ENCODE results near the gene GALNTL6. TPM values are rescaled to one million over a fixed set of nuclear protein-coding genes. Genes with fewer than 3 reads are reported as not detected.

The GALNTL6 gene
- total and polyA plus RNA-seq, 2 experiments from 2014 or later, result not detected

GRCh38 chr4:171920901-171921300 lies 107.7 kb downstream of the GALNTL6 start:
- Histone ChIP-seq H3K4me3 (no peak overlapping the region), H3K4me1 (ENCODE audit: low read depth) (no peaks in the 10 kb centered on the region), H3K27ac (no peak overlapping the region), H3K36me3 (no peaks in the 10 kb centered on the region), H3K9me3 (ENCODE audit: low read depth) (no peaks in the 10 kb centered on the region), H3K27me3 (no peaks in the 10 kb centered on the region)
- TF ChIP-seq CTCF (IDR thresholded peaks at IDR 0.05; ENCODE audit: low read depth, low read length), result no peak
- DNase-seq (ENCODE audit: low read depth in 1 of 2, low spot score in 1 of 2), result no peak

GRCh38 chr4:171924746-171925376 lies 111.7 kb downstream of the GALNTL6 start:
- no peak for TF ChIP-seq CTCF (IDR thresholded peaks at IDR 0.05; ENCODE audit: low read depth, low read length)
- Histone ChIP-seq H3K27ac (no peak overlapping the region), H3K4me1 (ENCODE audit: low read depth) (no peaks in the 10 kb centered on the region), H3K9me3 (ENCODE audit: low read depth) (no peaks in the 10 kb centered on the region), H3K36me3 (no peaks in the 10 kb centered on the region), H3K27me3 (no peaks in the 10 kb centered on the region), H3K4me3 (no peak overlapping the region)
- no peak for DNase-seq (ENCODE audit: low read depth in 1 of 2, low spot score in 1 of 2)

- H3K36me3 ChIP-seq, result no peaks in the 10 kb centered on the region
- no peak for TF ChIP-seq CTCF (IDR thresholded peaks at IDR 0.05; ENCODE audit: low read depth, low read length)
These were observed 115.1 kb downstream of the GALNTL6 start for GRCh38 chr4:171928336-171928735.

DNA sequence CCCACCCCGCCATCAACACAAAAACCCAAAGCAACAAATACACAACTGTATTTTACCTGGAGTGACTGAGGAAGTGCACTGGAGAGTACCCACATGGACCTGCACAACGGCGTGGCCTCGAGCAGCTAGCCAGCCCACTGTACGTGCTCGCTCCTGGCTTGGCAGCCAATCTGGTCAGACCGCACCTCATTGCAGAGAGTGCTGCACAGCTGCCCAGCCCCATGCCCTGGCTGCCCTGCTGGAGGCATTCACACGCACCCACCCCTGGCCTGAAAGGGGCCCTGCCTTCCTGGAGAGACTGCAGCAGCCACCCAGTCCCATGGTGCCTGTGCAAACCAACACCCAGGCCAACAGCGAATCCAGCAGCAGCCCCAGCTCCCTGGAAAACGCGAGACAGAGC lies 116.3 kb downstream of the GALNTL6 start:
- Histone ChIP-seq H3K9me3 (ENCODE audit: low read depth) (no peaks in the 10 kb centered on the region), H3K27me3 (no peaks in the 10 kb centered on the region), H3K4me3 (no peak overlapping the region), H3K27ac (no peak overlapping the region), H3K36me3 (no peaks in the 10 kb centered on the region), H3K4me1 (ENCODE audit: low read depth) (no peaks in the 10 kb centered on the region)
- no peak for DNase-seq (ENCODE audit: low read depth in 1 of 2, low spot score in 1 of 2)
- no peak for TF ChIP-seq CTCF (IDR thresholded peaks at IDR 0.05; ENCODE audit: low read depth, low read length)

More at GRCh38 chr4:171928336-171928735, 115.1 kb downstream of the GALNTL6 start:
- H3K4me1 ChIP-seq (ENCODE audit: low read depth), result no peaks in the 10 kb centered on the region
- no peak for DNase-seq (ENCODE audit: low read depth in 1 of 2, low spot score in 1 of 2)
- H3K9me3 ChIP-seq (ENCODE audit: low read depth), result no peaks in the 10 kb centered on the region
- H3K4me3 ChIP-seq, result no peak overlapping the region
- H3K27ac ChIP-seq, result no peak overlapping the region
- H3K27me3 ChIP-seq, result no peaks in the 10 kb centered on the region

- Histone ChIP-seq H3K4me3 (no peak overlapping the region), H3K9me3 (ENCODE audit: low read depth) (no peaks in the 10 kb centered on the region), H3K36me3 (no peaks in the 10 kb centered on the region), H3K27me3 (no peaks in the 10 kb centered on the region), H3K27ac (no peak overlapping the region), H3K4me1 (ENCODE audit: low read depth) (no peaks in the 10 kb centered on the region)
- no peak for DNase-seq (ENCODE audit: low read depth in 1 of 2, low spot score in 1 of 2)
- no peak for TF ChIP-seq CTCF (IDR thresholded peaks at IDR 0.05; ENCODE audit: low read depth, low read length)
These were observed 116.7 kb downstream of the GALNTL6 start for GRCh38 chr4:171929907-171930306.

Data from cardiac muscle cell (in vitro differentiated cells and primary cell).